Activated CD4-positive, alpha-beta T cell treated with anti-CD3 and anti-CD28 coated beads, Interleukin-2, amount 10 ng/mL, durations not matched to agents 24 days and 14 days (primary cell): ENCODE measurements around the gene STRN3. TPM values are rescaled to one million over a fixed set of nuclear protein-coding genes. Genes with fewer than 3 reads are reported as not detected.

Source experiments
- DNase-seq: peaks from one replicate; pipeline ENCODE4 v3.0.0; 2022
- H3K27ac Mint-ChIP-seq: one replicate; pipeline ENCODE4 v1.8.0; 2022; ENCODE audit warnings: mild to moderate bottlenecking, mixed read lengths
- H3K27me3 Mint-ChIP-seq: one replicate; pipeline ENCODE4 v1.8.0; 2022; ENCODE audit warnings: mixed read lengths
- H3K36me3 Mint-ChIP-seq: one replicate; pipeline ENCODE4 v1.8.0; 2022; ENCODE audit warnings: low read depth, mild to moderate bottlenecking, mixed read lengths
- H3K4me1 Mint-ChIP-seq: one replicate; pipeline ENCODE4 v1.8.0; 2021; ENCODE audit warnings: mixed read lengths
- H3K4me3 Mint-ChIP-seq: one replicate; pipeline ENCODE4 v1.8.0; 2022; ENCODE audit warnings: mild to moderate bottlenecking, moderate library complexity, mixed read lengths
- H3K9me3 Mint-ChIP-seq: one replicate; pipeline ENCODE4 v1.8.0; 2021; ENCODE audit warnings: mixed read lengths
- intact Hi-C: fragments of 100-400 bp; cut with micrococcal nuclease; formaldehyde crosslinking; loops from one replicate; pipeline ENCODE4 v1.15.1; 2023
- total RNA-seq: library from RNA; stranded (reverse); gene quantifications from 2 replicates; pipeline ENCODE4 v1.2.3, GENCODE V29; 2022

STRN3 gene
- total RNA-seq, 1 donor from 2014 or later: 27.1 TPM

DNA sequence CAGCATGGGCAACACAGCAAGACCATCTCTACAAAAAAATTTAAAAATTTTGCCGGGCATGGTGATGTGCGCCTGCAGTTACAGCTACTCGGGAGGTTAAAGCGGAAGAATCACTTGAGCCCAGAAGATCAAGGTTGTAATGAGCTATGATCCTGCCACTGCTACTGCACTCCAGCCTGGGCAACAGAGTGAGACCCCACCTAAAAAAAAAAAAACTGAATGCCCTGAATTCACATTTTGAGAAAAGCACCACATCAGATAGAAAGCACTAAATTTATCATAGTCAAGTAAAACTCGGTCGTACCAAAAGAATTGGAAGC lies 24.9 kb downstream of the STRN3 start:
- Mint-ChIP-seq H3K27ac (no peak overlapping the region), H3K4me3 (no peak overlapping the region), H3K36me3 (peaks cover 55% of the 10 kb centered on the region), H3K4me1 (peaks cover 2% of the 10 kb centered on the region), H3K27me3 (no peaks in the 10 kb centered on the region), H3K9me3 (peaks cover 18% of the 10 kb centered on the region)
- no peak for DNase-seq
- intact Hi-C loops: no loop called here

- Mint-ChIP-seq H3K9me3 (peaks cover 18% of the 10 kb centered on the region), H3K27me3 (no peaks in the 10 kb centered on the region), H3K27ac (no peak overlapping the region), H3K4me3 (no peak overlapping the region), H3K4me1 (peaks cover 6% of the 10 kb centered on the region), H3K36me3 (peaks cover 55% of the 10 kb centered on the region)
- no peak for DNase-seq
- intact Hi-C loops: no loop called here
Measured at GRCh38 chr14:31000629-31001338, 25.4 kb downstream of the STRN3 start.

DNA sequence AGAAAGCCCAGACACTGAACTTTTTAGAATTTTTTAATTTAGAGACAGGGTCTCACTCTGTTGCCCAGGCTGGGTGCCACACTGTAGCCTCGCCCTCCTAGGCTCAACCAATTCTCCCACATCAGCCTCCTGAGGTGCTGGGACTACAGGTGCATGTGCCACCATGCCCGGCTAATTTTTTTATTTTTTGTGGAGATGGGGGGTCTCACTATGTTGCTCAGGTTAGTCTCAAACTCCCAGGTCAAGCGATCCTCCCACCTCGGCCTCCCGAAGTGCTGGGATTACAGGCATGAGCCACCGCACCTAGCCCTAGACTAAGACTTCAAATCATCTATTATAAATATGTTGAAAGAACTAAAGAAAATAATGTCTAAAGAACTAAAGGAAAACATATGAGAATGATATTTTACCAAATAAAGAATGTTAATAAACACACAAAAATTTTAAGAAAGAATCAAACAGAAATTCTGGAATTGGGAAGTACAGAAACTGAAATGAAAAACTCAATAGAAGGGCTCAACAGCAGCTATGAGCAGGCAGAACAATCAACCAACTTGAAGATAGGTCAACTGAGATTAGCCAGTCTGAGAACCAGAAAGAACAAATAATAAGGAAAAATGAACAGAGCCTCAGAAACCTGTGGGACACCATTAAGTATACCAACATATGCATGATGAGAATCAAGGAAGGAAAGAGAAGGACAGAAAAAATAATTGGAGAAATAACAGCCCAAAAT lies 27.0 kb downstream of the STRN3 start:
- DNase-seq: no peak
- Mint-ChIP-seq H3K4me1 (peaks cover 16% of the 10 kb centered on the region), H3K36me3 (peaks cover 49% of the 10 kb centered on the region), H3K4me3 (no peak overlapping the region), H3K27ac (no peak overlapping the region), H3K27me3 (no peaks in the 10 kb centered on the region), H3K9me3 (peaks cover 18% of the 10 kb centered on the region)
- intact Hi-C loops: no loop called here

- H3K4me3 Mint-ChIP-seq: no peak overlapping the region
- H3K36me3 Mint-ChIP-seq: peaks cover 46% of the 10 kb centered on the region
- DNase-seq: no peak
- H3K27me3 Mint-ChIP-seq: no peaks in the 10 kb centered on the region
- H3K9me3 Mint-ChIP-seq: peaks cover 18% of the 10 kb centered on the region
- intact Hi-C loops: no loop called here
- H3K27ac Mint-ChIP-seq: no peak overlapping the region
- peaks cover 16% of the 10 kb centered on the region for H3K4me1 Mint-ChIP-seq
Measured at GRCh38 chr14:30998100-30998706, 28.0 kb downstream of the STRN3 start.

DNA sequence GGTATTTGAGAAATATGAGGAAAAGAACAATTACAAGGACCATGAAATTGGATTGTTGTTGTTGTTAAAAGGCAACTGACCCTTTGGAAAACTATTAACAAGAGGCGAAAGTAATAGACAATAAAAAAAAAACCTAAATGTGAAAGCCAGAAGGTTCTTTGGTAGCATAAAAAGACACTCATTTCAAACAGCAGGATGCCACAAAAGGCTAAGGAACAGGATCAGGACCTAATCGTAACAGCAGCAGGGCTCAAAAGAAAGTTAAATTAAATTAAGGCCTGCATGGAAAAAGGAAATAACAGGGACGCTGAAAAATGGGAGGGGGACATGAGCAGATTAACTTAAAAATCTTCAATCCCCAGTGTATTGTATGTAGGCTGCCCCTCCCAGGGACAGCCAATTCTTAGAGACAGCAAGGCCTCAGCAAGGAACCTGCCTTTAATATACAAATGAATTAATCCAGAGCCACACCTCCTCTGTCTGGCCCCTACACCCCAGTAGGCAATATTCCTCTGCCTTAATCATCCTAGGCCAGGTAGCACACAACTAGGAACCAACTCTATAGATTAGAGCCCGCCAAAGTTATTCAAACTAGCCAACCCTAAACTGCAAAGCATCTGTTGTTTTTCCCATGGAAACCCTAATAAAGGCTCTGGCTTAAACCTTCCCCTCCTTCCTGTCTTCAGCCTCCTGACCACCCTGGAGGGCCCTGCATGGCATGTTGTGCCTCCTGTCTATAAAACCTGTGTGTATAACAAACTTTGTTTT lies 29.1 kb downstream of the STRN3 start:
- H3K4me1 Mint-ChIP-seq: peaks cover 14% of the 10 kb centered on the region
- DNase-seq: no peak
- intact Hi-C loops: no loop called here
- no peaks in the 10 kb centered on the region for H3K27me3 Mint-ChIP-seq
- no peak overlapping the region for H3K4me3 Mint-ChIP-seq
- H3K36me3 Mint-ChIP-seq: peaks cover 43% of the 10 kb centered on the region
- H3K27ac Mint-ChIP-seq: peak overlapping the region; percentile 18
- peaks cover 18% of the 10 kb centered on the region for H3K9me3 Mint-ChIP-seq

DNA sequence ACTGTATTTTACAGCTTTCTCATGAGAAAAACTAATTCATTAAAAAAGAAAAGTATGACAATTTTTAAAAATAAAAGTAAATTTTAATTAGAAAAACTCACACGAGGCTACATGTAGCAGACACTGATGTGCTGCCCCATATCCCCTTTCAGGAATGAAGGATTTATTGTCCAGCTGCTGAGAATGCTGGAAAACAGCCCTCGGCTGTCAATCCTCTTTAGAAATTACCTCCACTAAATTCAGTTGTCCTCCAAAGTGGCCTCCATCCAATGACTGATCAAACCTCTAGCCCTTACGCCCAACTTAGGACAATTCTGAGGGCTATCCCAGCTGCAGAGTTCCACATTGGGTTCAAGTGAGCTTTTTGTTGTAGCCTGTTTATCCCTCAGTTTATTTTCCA lies 30.5 kb downstream of the STRN3 start:
- peak overlapping the region; percentile 9 for H3K27ac Mint-ChIP-seq
- H3K4me1 Mint-ChIP-seq: peaks cover 20% of the 10 kb centered on the region
- intact Hi-C loops: loop anchor here (1.0 kb wide), 1 partner anchor 31 kb away; the partner anchor contains the start of gene STRN3
- peaks cover 35% of the 10 kb centered on the region for H3K36me3 Mint-ChIP-seq
- DNase-seq: no peak
- peaks cover 15% of the 10 kb centered on the region for H3K9me3 Mint-ChIP-seq
- no peak overlapping the region for H3K4me3 Mint-ChIP-seq
- no peaks in the 10 kb centered on the region for H3K27me3 Mint-ChIP-seq

DNA sequence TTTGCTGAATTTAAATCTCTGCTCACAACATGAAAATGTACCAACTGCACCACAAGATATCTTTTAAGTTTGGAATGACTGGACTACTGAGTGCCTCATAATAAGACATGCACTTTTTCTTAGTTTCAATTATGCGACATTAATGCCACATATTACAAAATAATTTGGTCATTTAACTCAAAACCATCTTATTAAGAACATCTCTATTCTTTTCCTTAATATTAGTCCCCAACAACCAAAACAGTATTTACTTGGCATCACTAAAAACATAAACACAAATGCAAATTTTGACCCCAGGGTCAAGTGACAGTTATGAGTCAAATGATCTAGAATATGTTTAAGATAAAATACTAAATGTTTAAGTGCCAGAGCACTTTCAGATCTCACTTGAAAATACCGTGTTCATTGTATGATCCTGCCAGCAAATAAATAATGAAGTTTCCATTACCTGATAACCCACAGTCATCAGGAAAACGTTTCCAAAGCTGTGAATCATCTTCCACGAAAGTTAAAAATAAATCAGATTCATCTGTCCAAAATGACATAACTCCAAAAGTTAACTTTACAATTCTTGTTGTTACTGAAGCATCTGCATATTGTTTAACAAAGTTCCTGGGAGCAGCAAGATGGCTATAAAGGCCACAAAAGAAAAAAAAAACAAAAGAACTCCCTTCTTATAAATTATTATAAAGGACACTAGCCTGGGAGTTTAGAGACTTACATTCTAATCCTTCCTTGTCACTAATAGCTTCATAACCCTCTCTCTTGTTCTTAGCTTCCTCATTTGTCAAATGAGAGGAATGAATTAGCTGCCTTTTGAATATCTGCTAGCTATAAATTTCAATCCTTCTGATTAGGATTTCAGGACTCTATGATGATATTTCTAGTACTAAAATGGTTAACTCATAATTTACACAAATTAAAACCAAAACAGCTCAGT lies 31.2 kb downstream of the STRN3 start:
- Mint-ChIP-seq H3K36me3 (peaks cover 30% of the 10 kb centered on the region), H3K9me3 (peaks cover 15% of the 10 kb centered on the region), H3K27ac (peak overlapping the region; percentile 62), H3K27me3 (no peaks in the 10 kb centered on the region), H3K4me1 (peaks cover 20% of the 10 kb centered on the region), H3K4me3 (peak overlapping the region; percentile 15)
- no peak for DNase-seq
- intact Hi-C loops: loop anchor here (1.0 kb wide), 1 partner anchor 31 kb away; the partner anchor contains the start of gene STRN3

GRCh38 chr14:30993071-30993470 lies 33.1 kb downstream of the STRN3 start:
- H3K27ac Mint-ChIP-seq: no peak overlapping the region
- peaks cover 22% of the 10 kb centered on the region for H3K4me1 Mint-ChIP-seq

DNA sequence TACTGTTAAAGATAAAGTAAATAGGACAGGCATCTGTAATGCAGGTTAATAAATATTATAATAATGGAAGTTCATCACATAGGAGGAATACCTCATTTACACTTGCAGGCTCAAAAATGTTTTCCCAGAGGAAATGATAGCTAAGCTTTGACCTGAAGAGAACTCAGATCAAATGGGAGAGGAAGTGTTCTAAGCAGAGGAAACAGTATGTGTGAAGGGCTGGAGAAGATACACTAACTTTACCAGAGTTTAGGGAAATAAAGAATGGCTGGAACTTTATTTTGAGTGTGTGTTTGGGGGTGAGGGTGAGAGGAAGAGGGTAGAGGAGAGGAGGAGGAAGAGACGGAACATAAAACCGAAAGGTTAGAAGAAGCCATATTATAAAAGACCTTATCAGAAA lies 34.8 kb downstream of the STRN3 start:
- Mint-ChIP-seq H3K4me3 (no peak overlapping the region), H3K27me3 (no peaks in the 10 kb centered on the region), H3K4me1 (peaks cover 22% of the 10 kb centered on the region), H3K36me3 (peaks cover 4% of the 10 kb centered on the region), H3K27ac (no peak overlapping the region), H3K9me3 (no peaks in the 10 kb centered on the region)
- intact Hi-C loops: no loop called here
- no peak for DNase-seq

More at GRCh38 chr14:30993071-30993470, 33.1 kb downstream of the STRN3 start:
- Mint-ChIP-seq H3K27me3 (no peaks in the 10 kb centered on the region), H3K36me3 (peaks cover 15% of the 10 kb centered on the region), H3K4me3 (no peak overlapping the region), H3K9me3 (peaks cover 6% of the 10 kb centered on the region)
- DNase-seq: no peak
- intact Hi-C loops: no loop called here

DNA sequence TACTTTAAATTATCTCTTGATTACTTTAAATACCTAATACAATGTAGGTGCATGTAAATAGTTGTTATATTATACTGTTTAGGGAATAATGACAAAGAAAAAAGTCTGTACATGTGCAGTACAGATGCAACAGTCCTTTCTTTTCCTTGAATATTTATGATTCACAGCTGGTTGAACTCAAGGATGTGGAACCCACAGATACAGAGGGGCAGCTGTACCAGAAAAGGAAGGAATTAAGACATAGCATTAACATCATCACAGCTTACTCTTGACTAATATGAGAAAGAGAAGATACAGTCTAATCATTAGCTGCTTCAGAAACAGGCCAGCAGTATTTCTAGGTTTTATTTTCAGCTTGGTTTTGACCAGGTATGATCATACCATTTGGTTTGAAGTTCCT lies 35.4 kb downstream of the STRN3 start:
- Mint-ChIP-seq H3K4me1 (peaks cover 18% of the 10 kb centered on the region), H3K9me3 (no peaks in the 10 kb centered on the region), H3K36me3 (peaks cover 4% of the 10 kb centered on the region), H3K4me3 (no peak overlapping the region), H3K27me3 (no peaks in the 10 kb centered on the region), H3K27ac (no peak overlapping the region)
- no peak for DNase-seq
- intact Hi-C loops: no loop called here

DNA sequence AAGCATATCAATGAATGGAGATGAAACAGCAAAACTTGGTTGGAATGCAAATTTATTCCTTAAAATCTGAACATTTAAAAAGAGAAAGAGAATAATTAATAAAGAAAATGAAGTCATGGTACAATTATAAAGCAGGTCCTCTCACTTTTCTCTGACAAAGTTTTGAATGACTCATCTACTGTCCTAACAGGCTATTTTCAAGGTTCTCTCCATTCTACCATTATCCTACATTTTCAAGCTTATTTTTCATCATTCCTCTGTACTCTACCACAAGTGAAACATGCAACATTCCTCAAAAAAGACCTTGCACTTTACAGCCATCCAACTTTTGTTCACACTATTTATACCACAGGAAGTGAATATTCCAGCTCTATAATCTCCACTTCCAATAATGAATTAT lies 37.7 kb downstream of the STRN3 start:
- Mint-ChIP-seq H3K4me1 (peaks cover 7% of the 10 kb centered on the region), H3K36me3 (peaks cover 4% of the 10 kb centered on the region), H3K9me3 (no peaks in the 10 kb centered on the region), H3K27me3 (no peaks in the 10 kb centered on the region), H3K4me3 (no peak overlapping the region), H3K27ac (no peak overlapping the region)
- no peak for DNase-seq
- intact Hi-C loops: no loop called here

- Mint-ChIP-seq H3K9me3 (no peaks in the 10 kb centered on the region), H3K4me3 (no peak overlapping the region), H3K36me3 (peaks cover 4% of the 10 kb centered on the region), H3K27me3 (no peaks in the 10 kb centered on the region), H3K27ac (no peak overlapping the region), H3K4me1 (peaks cover 2% of the 10 kb centered on the region)
- intact Hi-C loops: no loop called here
- DNase-seq: no peak
Measured at GRCh38 chr14:30985796-30986195, 40.4 kb downstream of the STRN3 start.

DNA sequence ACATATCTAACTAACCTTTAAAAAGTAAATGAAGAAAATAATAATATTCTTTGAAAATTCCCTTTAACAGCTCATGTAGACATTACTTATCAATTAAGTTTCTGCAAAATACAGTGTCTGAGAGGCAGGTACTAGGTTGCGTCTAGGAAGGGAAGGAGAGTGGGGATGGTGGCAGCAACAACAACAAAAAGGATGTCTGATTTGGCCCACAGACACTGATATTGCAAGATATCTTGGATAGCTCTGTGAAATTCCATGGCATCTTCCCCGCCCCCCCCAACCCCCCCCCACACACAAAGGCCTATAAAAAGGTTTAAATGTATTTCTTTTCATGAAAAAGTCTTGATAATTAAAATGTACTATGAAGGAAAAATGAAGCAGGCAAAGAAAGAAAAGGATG lies 42.3 kb downstream of the STRN3 start:
- intact Hi-C loops: loop anchor here (5.0 kb wide), 1 partner anchor 373 kb away; no protein-coding TSS in a partner anchor
- peaks cover 2% of the 10 kb centered on the region for H3K36me3 Mint-ChIP-seq
- no peak overlapping the region for H3K4me3 Mint-ChIP-seq
- H3K9me3 Mint-ChIP-seq: no peaks in the 10 kb centered on the region
- no peak overlapping the region for H3K27ac Mint-ChIP-seq
- no peak for DNase-seq
- peaks cover 3% of the 10 kb centered on the region for H3K4me1 Mint-ChIP-seq
- no peaks in the 10 kb centered on the region for H3K27me3 Mint-ChIP-seq
